B cell (primary cell): ENCODE measurements around the gene EVPL. TPM values are rescaled to one million over a fixed set of nuclear protein-coding genes. Genes with fewer than 3 reads are reported as not detected.

Experiments used
- ATAC-seq: fragments of 200-7000 bp; cut with Tn5 transposase; one replicate; pipeline ENCODE4 v1.10.0; 2021; ENCODE audit warnings: low read depth, mild to moderate bottlenecking, moderate number of reproducible peaks, moderate library complexity
- CTCF ChIA-PET: fragments of 350-600 bp; sonication (Branson Sonifier 250); formaldehyde crosslinking; loops from one replicate; lab custom pipeline; 2021; ENCODE audit warnings: antibody characterized with exemption, inconsistent platforms; lab: Charles Lee
- POLR2A ChIA-PET: fragments of 350-600 bp; sonication (Branson Sonifier 250); formaldehyde crosslinking; loops from one replicate; lab custom pipeline; 2021; ENCODE audit warnings: antibody characterized with exemption; lab: Charles Lee
- DNase-seq: peaks from one replicate; pipeline ENCODE4 v3.0.0; 2013
- H2AFZ ChIP-seq: 2 replicates; pipeline ENCODE4 v1.6.1; 2012; ENCODE audit warnings: mild to moderate bottlenecking, low read depth, low read length; ENCODE audit not compliant: insufficient read depth, poor library complexity, severe bottlenecking
- H3K27ac ChIP-seq, 2 donors: 1 replicate in 1 of 2; 2 replicates in 1 of 2; pipeline ENCODE4 v1.5.1; 2012 to 2013; ENCODE audit warnings: low read length in 2 of 2, mild to moderate bottlenecking in 2 of 2, moderate library complexity in 1 of 2
- H3K27me3 ChIP-seq, 4 experiments: fragments of 200-600 bp in 1 of 4; sonication (generic) in 1 of 4; replicated peaks in 1 of 4; 1 replicate in 2 of 4; 2 replicates in 2 of 4; pipeline versions ENCODE4 v1.6.1 to v1.7.0; 2013 to 2016; ENCODE audit warnings: low read length in 3 of 4, mild to moderate bottlenecking in 2 of 4, mixed read lengths in 1 of 4, moderate library complexity in 1 of 4; ENCODE audit not compliant: insufficient read depth in 4 of 4, control insufficient read depth in 3 of 4; ENCODE audit errors: control extremely low read depth in 1 of 4
- H3K36me3 ChIP-seq, 2 experiments: replicated peaks in 1 of 2; 1 replicate in 1 of 2; 2 replicates in 1 of 2; pipeline versions ENCODE4 v1.6.1 to v1.7.1; 2013; ENCODE audit warnings: low read length in 1 of 2; ENCODE audit not compliant: insufficient read depth in 2 of 2, control insufficient read depth in 1 of 2; ENCODE audit errors: control extremely low read depth in 1 of 2, extremely low read depth in 1 of 2
- H3K4me1 ChIP-seq, 2 donors: fragments of 200-600 bp in 1 of 2; sonication (generic) in 1 of 2; 1 replicate in 1 of 2; 2 replicates in 1 of 2; pipeline versions ENCODE4 v1.5.1 to v1.6.1; 2013 to 2017; ENCODE audit warnings: low read length in 2 of 2; ENCODE audit not compliant: control insufficient read depth in 2 of 2, insufficient read depth in 2 of 2
- H3K4me2 ChIP-seq: replicated peaks from 2 replicates; pipeline ENCODE3; 2012; ENCODE audit warnings: mild to moderate bottlenecking, low read depth, low read length; ENCODE audit not compliant: poor library complexity, severe bottlenecking
- H3K4me3 ChIP-seq, 5 experiments: fragments of 200-600 bp in 1 of 5; sonication (generic) in 1 of 5; 1 replicate in 3 of 5; 2 replicates in 2 of 5; pipeline versions ENCODE4 v1.5.1 to v1.7.0; 2011 to 2016; ENCODE audit warnings: low read length in 4 of 5, mild to moderate bottlenecking in 4 of 5, low read depth in 2 of 5, control low read depth in 1 of 5, moderate library complexity in 1 of 5; ENCODE audit not compliant: insufficient read depth in 1 of 5; ENCODE audit errors: control extremely low read depth in 1 of 5, extremely low read depth in 1 of 5
- H3K79me2 ChIP-seq: fragments of 200-600 bp; sonication (generic); one replicate; pipeline ENCODE4 v1.6.0; 2016; ENCODE audit warnings: low read length; ENCODE audit not compliant: control insufficient read depth, insufficient read depth
- H3K9ac ChIP-seq: fragments of 200-600 bp; sonication (generic); 2 replicates; pipeline ENCODE4 v1.6.1; 2017; ENCODE audit warnings: mild to moderate bottlenecking, low read length, moderate library complexity
- H3K9me3 ChIP-seq, 3 donors: one replicate each; pipeline versions ENCODE4 v1.6.1 to v1.7.1; 2013; ENCODE audit warnings: low read length in 2 of 3; ENCODE audit not compliant: control insufficient read depth in 2 of 3, insufficient read depth in 1 of 3; ENCODE audit errors: control extremely low read depth in 1 of 3
- H4K20me1 ChIP-seq: 2 replicates; pipeline ENCODE4 v1.6.0; 2012; ENCODE audit warnings: mild to moderate bottlenecking, low read length; ENCODE audit not compliant: insufficient read depth, control insufficient read depth, poor library complexity, severe bottlenecking
- H3K27ac Mint-ChIP-seq: one replicate; pipeline ENCODE4 v1.8.0; 2021; ENCODE audit warnings: mixed read lengths
- H3K27me3 Mint-ChIP-seq: one replicate; pipeline ENCODE4 v1.8.0; 2021; ENCODE audit warnings: mixed read lengths
- H3K4me1 Mint-ChIP-seq: one replicate; pipeline ENCODE4 v1.8.0; 2021; ENCODE audit warnings: mixed read lengths
- H3K4me3 Mint-ChIP-seq: one replicate; pipeline ENCODE4 v1.8.0; 2021; ENCODE audit warnings: mixed read lengths
- H3K9me3 Mint-ChIP-seq: one replicate; pipeline ENCODE4 v1.8.0; 2022; ENCODE audit warnings: mixed read lengths; ENCODE audit not compliant: insufficient read depth
- CTCF ChIP-seq: fragments of 200-600 bp; IDR thresholded peaks from one replicate; pipeline ENCODE4 v1.8.0; 2022; ENCODE audit warnings: antibody characterized with exemption, mild to moderate bottlenecking
- EZH2 ChIP-seq: IDR thresholded peaks from 2 replicates; pipeline ENCODE4 v1.6.1; 2012; ENCODE audit warnings: borderline replicate concordance, low read depth, mild to moderate bottlenecking, moderate library complexity, low read length; ENCODE audit not compliant: insufficient read depth, poor library complexity, severe bottlenecking
- WGBS: methylation state at CpG from one replicate; pipeline ENCODE4 v1.1.5; 2013; ENCODE audit warnings: missing lambda C conversion rate; ENCODE audit not compliant: insufficient coverage; 5-methylcytosine and 5-hydroxymethylcytosine counted together
- intact Hi-C: fragments of 100-400 bp; cut with micrococcal nuclease; formaldehyde crosslinking; loops from one replicate; pipeline ENCODE4 v1.10.0; 2022
- polyA plus RNA-seq: library from polyadenylated mRNA; depleted of rRNA; stranded (reverse); fragments of >200 nt; gene quantifications from 2 replicates; pipeline ENCODE4 v1.2.3, GENCODE V29; 2012
- total RNA-seq, 2 donors: library from RNA; stranded (reverse); fragments of 120-200 nt in 1 of 2; gene quantifications; 1 replicate in 1 of 2; 2 replicates in 1 of 2; pipeline versions ENCODE4 v1.2.3 to v1.2.4, GENCODE V29; 2013 to 2022

Gene EVPL
- total and polyA plus RNA-seq, 2 donors (not counting 1 experiment from before 2014, with no cell fraction given) = not detected

GRCh38 chr17:76032780-76033108 is 5.6 kb upstream of the EVPL start:
- POLR2A ChIA-PET = no interaction called here

More at GRCh38 chr17:76032780-76033108, 5.6 kb upstream of the EVPL start:
- Histone ChIP-seq H3K9ac (no peak overlapping the region), H3K4me2 (no peak overlapping the region), H3K27me3 (peaks cover 0 to 2% (median 0%) of the 10 kb centered on the region in 4 experiments), H3K9me3 (no peaks in the 10 kb centered on the region), H3K36me3 (no peaks in the 10 kb centered on the region), H2AFZ (no peak overlapping the region), H3K4me3 (no peak overlapping the region), H4K20me1 (no peaks in the 10 kb centered on the region), H3K27ac (no peak overlapping the region), H3K79me2 (no peaks in the 10 kb centered on the region), H3K4me1 (peaks cover 8 to 9% of the 10 kb centered on the region in 2 donors)
- CTCF ChIA-PET = interaction anchor here (0.8 kb wide), 1 partner anchor 267 kb away, joined by 3 read pairs; no protein-coding TSS in a partner anchor
- Mint-ChIP-seq H3K27me3 (no peaks in the 10 kb centered on the region), H3K4me3 (no peak overlapping the region), H3K27ac (no peak overlapping the region), H3K4me1 (peaks cover 8% of the 10 kb centered on the region), H3K9me3 (no peaks in the 10 kb centered on the region)
- WGBS = 100% methylated on average over 4 of the region's 5 CpGs
- DNase-seq (no peak), ATAC-seq (no peak)
- TF ChIP-seq CTCF = no peak
- TF ChIP-seq EZH2 = no peak
- intact Hi-C loops = no loop called here
